HG03175 (cell line): ENCODE results near the gene SPTB.

Experiments used
- ATAC-seq: cut with Tn5 transposase; IDR thresholded peaks from one replicate; pipeline ENCODE4 v1.9.1; 2021; ENCODE audit warnings: mild to moderate bottlenecking, moderate library complexity; ENCODE audit not compliant: unreplicated experiment

Gene SPTB

GRCh38 chr14:64792871-64793560, 86.7 kb downstream of the SPTB start:
- no peak for ATAC-seq

DNA sequence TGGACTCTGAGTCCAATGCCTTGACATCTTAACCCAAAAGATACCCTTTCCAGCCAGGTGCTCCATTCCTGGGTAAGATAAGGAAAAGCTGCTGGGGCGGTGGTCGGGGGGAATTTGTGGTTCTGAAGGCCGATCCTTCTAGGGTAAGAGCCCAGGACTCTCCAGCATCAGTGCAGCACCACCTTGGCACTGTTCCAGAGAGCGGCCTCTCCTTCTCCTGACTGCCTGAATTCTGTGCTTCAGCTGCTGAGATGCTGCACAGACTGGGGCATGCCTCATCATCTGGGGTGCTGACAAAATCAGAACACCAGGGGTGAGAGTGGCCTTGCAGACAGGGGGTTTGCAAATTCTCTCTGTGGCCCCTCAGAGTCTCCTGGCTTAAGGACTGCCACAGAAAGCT, 87.5 kb downstream of the SPTB start:
- ATAC-seq = no peak

GRCh38 chr14:64790478-64790877, 89.2 kb downstream of the SPTB start:
- no peak for ATAC-seq

GRCh38 chr14:64789696-64790095, 90.0 kb downstream of the SPTB start:
- no peak for ATAC-seq

DNA sequence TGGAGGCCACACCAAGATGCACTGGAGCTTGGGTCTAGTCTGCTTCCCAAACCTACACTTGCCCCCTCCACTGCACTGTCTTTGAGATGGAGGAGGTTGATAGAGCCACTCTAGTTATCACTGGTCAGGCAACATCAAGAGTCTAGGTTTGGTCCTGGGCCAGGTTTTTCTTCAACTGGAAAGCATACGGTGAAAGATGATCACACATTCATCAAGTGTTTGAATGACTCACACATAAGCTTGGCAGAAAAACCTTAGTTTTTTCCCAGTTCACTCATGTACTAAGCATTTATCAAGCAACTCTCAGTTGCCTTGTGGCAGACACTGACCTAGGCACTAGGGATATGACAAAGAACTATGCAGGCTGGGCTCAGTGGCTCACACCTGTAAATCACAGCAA, 91.0 kb downstream of the SPTB start:
- no peak for ATAC-seq

DNA sequence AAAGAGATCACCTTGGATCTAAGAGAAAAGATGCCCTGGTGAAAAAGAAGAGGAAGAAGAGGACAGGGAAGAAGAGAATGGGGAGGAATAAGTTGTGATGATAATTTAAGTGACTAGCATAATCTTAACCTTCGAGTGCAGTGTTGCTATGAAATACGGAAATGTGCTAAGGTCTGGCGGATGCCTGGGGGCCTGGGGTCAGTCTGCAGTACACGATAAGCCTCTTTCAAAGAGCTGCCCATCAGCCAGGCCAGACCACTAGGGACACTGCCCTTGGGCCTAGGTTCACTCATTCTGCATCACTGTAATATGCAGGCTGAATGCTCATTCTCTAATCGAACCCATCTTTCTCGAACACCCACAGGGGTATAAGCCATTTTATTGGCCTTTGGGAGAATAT, 92.1 kb downstream of the SPTB start:
- no peak for ATAC-seq

DNA sequence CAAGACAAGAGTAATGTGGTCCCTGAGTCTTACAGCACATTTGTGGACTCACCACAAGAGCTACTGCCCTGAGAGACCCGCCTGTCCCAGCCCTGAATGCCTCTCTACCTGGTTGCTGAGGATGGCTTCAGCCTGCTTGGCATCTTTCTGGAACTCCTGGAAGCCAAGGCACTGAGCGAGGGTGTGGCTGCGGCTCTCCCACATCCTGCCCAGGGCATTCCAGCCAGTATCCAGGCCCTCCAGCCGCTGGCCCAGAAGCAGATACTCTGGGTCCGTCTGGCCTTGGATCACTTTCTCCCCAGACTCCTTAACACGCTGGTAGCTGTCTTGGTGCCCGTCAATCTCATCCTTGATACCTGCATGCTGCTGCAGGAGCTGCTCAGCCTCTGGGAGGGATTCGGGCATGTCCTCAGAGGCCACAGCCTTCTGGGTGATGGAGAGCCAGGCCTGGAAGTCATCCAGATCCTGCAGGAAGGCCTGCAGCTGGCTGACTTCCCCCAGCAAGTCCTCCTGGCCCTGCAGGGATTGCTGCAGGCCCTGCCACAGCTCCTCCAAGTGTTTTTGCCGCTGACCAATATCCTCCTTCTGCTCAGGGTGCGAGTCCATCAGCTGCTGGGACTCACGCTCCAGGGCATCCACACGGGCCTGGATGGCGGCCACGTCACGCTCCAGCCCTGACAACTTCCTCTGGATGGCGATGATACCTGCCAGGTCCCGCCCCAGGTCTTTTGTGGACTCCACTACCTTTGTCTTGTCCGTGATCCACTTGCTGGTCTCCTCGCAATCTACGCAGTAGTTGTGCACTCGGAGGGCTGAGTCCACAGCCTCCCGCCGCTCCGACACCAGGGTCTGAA, 93.2 kb downstream of the SPTB start:
- no peak for ATAC-seq

DNA sequence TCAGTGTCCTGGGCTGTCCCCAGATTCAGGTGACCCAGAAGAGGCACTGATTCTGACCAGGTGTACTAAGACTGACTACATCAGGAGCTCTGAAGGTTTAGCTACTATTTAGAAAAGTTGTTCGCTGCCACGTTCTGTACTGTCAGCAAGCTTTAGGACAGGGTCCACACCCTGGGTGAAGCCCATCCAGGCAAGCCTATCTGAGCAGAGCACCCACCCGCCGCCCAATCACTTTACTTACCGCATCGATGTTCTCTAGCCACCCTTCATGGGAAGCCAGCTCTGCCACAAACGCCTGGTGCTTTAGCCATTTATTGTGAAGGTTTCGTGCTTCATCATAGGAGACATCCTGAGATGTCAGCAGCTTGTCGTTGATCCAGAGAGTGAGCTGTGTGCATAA, 95.7 kb downstream of the SPTB start:
- no peak for ATAC-seq

- no peak for ATAC-seq
Measured at GRCh38 chr14:64782196-64782595, 97.5 kb downstream of the SPTB start.

DNA sequence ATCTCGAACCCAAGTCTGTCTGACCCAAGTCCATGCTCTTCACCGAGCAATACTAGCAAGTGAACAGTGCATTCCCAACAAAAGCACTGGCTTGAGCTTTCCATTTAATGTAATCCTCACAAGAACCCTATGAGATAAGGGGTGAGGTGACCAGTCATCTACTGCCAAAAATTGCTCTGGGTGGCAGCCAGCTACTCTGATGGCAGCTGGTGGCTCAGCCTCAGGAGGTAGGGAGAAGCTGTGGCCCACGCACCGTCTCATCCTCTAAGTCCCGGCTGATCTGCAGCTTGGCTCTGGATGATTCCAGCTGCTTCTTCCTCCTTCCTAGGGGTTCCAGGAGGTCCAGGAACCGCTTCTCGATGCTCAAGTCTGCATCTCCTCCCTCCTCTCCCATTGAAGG, 100.2 kb downstream of the SPTB start:
- ATAC-seq = no peak

GRCh38 chr14:64778104-64778754, 101.5 kb downstream of the SPTB start:
- no peak for ATAC-seq

DNA sequence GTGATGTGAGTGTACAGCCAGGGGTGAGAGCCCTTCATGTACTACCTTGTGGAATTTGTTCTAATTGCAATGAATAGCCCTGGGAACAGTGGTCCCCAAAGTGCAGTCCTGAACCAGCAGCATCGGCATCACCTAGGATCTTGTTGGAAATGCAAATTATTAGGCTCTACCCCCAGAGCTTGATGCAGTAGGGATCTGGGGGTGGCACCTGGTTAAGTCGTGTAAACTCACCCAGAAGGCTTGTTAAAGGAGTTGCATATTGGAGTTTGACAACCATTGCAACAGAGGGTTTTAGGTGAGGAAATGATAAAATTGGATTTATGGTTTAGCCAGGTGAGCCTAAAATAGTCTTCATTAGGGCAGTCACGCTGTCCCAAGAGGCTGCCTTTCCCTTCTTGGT, 102.2 kb downstream of the SPTB start:
- no peak for ATAC-seq

DNA sequence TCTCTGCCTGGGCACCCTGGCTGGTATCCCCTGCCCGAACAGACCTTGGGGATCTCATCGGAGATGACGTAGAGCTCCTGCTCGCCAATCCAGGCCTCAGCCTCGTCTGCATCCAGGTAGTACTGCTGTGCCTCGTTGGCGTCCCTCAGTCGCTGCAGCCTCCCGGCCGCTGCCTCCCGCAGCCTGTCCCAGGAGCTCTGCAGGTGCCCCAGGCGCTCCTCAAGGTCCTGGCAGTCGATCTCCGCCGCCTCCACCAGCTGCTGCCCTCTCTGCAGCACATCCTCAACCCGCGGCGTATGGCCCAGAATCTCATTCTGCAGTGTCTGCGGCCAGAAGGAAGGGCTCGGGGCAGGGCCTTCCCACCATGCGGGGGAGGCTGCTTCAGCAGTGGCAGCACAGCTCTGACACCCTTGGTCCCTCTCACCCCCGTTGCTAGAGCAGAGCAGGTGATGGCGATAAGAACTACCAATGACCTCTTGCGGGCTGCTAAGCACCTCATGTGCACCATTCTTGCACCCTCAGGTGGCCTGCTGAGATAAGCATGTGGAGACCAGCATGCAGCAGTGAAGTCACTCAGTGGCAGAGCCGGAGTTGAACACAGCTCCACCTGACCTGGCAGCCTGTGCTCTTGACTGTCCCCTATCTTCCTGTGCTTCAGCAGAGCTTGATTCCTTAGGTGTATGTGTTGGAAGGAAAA, 104.5 kb downstream of the SPTB start:
- ATAC-seq = no peak

DNA sequence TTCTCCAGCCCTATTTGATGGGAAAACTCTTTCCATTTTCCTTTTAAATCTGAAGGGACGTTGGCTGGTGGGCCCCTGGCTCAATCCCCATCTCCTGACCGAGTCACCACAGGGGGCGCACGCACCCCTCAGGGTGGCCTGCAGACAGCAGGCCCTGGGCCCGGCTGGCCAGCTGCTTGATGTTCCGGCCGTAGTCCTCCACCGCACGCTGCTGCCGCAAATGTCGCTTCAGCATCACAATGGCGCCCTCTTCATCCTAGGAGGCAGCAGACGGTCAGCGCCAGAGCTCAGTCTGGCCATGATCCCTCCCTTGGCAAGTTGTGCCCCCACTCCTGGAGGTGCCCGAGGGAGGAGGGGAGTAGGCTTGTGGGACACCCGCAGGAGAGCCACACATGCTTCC, 105.4 kb downstream of the SPTB start:
- no peak for ATAC-seq

- no peak for ATAC-seq
Measured at GRCh38 chr14:64773577-64773976, 106.1 kb downstream of the SPTB start.

DNA sequence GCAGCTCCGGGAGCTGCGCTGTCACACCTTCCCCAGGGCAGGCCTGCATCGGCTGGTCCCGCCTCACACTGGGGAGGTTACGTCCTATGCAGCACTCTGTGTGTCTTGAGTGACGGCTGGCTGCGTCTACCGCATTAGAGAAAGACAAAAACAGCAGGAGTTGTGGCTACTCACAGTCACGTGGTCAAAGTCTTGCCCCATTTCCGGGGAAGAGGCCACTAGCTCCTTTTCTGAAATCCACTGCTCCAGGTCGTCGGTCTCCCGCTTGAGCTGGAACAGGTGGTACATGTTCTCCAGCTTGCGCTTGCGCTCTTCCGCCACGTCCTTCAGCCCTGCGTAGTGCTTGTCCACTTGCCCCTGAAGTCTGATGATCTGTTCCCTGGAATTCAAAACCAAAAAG, 106.7 kb downstream of the SPTB start:
- ATAC-seq = no peak

- no peak for ATAC-seq
Measured at GRCh38 chr14:64772397-64772950, 107.2 kb downstream of the SPTB start.

DNA sequence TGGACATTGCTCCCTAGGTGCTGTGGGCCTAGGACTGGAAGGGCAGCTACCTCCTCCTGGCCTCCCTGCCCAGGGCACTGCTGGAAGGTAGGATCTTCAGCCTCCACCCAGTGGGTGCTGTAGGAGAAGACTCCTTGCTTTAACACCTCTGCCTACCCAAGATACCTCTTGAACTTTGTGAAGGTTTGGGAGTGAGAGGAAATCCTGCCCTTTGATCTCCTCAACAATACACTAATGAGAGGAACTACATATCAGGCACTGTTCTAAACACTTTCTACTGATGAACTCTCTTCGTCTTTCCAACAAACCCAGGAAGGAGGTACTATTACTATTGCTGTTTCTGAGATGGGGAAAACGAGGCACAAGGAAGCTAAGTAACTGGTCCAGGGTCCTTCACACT, 108.5 kb downstream of the SPTB start:
- no peak for ATAC-seq

DNA sequence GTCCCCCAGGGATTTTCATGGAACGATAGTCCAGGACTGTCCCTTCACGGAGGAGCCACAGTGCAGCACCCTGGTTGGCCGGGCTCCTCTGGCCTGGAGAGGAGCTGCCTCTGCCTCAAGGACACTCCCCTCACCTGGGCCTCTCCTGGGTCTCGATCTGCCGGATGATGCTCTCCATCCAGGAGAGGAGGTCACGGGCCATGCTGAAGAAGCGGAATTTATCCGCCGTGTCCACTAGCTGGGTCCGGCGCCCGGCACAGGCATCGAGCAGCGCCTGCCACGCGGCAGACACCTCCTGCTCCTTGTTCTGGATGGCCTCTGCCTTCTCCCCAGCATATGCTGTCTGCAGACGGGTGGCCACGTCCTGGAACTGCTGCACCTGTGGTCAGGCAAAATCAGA, 109.0 kb downstream of the SPTB start:
- no peak for ATAC-seq

DNA sequence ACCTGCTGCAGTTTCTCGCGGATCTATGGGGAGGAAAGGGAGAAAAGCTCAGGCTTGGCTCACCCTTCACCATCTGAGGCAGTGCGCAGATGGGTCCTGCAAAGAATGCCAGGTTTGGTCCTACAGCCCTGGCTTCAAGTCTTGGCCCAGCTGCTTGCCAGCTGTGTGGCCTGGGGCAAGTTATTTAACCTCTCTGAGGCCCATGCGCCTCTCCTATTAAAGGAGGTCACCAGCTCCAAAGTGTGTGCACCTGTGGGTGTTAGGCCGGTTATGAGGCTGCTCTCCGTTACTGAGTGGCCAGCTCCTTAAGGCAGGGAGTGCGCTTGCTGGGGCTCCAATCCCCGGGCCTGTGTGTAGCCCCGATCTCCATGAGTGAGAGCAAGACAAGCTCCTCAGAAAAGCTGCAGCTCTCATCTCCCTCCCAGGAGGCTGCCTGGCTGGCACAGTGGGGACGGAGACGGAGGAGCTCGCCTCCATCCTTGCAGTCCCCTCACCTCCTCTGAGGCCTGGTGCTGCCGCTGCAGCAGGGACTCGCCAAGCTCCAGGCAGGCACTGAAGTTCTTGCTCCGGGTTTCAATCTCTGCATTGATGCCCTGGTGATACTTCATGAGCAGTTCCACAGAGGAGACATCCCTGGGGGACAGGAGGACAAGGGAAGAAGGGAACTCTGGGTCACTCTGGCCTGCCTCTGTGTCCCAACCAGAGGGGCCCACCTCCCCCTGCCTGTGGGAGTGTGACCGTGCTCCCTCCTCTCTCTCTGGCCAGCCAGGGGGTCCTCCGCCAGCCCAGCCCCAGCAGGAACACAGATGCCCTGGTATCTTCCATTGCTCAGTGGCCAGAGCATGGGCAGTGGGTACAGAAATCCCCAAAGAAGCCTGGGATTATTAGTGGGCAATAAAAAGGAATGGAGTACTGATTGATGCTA, 110.3 kb downstream of the SPTB start:
- ATAC-seq = no peak
